Testis (tissue), 2 donors: ENCODE data around the gene LENG1.

Experiments
- CTCF ChIP-seq, 3 experiments: fragments of 450-650 bp in 2 of 3; fragments of 200-600 bp in 1 of 3; sonication (generic) in 1 of 3; IDR thresholded peaks; one replicate each; pipeline ENCODE4 v1.5.1; 2016 to 2019; ENCODE audit warnings: antibody characterized with exemption in 3 of 3, mild to moderate bottlenecking in 2 of 3, moderate library complexity in 1 of 3
- POLR2A ChIP-seq: fragments of 450-650 bp; IDR thresholded peaks from one replicate; pipeline ENCODE4 v1.6.1; 2017; ENCODE audit warnings: antibody characterized with exemption, mild to moderate bottlenecking, moderate library complexity

- TF ChIP-seq CTCF (IDR thresholded peaks at IDR 0.05), result no peak
- TF ChIP-seq POLR2A, result no peak
Measured at GRCh38 chr19:54206831-54207177, 47.3 kb upstream of the LENG1 start.
